ENCODE measurements around the gene CCDC88C.

Gene CCDC88C

DNA sequence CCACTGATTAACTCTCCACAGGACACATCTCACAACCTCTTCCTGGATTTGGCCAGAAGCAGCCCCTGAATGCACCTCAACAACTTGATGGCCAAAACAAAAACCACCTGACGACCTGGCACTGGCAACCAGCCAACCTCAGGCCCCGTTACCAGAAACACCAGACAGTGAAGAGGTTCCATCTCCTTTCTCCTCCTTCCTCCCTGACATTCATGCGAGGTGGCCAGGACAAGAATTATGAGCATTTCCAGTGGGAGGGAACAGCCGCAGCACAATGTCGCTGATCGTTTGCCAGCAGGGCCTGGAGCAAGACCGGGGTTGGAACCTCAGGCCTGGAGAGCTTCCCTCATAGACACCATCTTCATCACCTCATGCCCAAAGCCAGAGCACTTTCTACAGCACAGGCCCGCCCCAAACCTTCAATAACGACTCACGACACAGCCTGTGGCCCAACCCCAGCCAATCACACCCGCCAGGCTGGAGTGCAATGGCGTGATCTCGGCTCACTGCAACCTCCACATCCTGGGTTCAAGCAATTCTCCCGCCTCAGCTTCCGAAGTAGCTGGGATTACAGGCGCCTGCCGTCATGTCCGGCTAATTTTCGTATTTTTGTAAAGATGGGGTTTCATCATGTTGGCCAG, 48.7 kb downstream of the CCDC88C start:
- Histone ChIP-seq H4K20me1 (ENCODE audit: insufficient read depth, low read length) (peaks cover 91% of the 10 kb centered on the region), H2AFZ (ENCODE audit: low read depth, low read length) (no peak overlapping the region), H3K4me2 (ENCODE audit: insufficient read depth, low read length) (no peak overlapping the region), H3K9me3 (ENCODE audit: insufficient read depth, low read length, severe bottlenecking) (no peaks in the 10 kb centered on the region), H3K4me1 (ENCODE audit: insufficient read depth, low read length) (peaks cover 52% of the 10 kb centered on the region), H3K79me2 (ENCODE audit: insufficient read depth, low read length) (peaks cover 97% of the 10 kb centered on the region), H3K27ac (ENCODE audit: low read length) (peak overlapping the region; percentile 28; the same call in 1 of the 2 replicates), H3K36me3 (ENCODE audit: insufficient read depth, low read length) (peaks cover 2% of the 10 kb centered on the region; the same call in 1 of the 2 replicates), H3K27me3 (ENCODE audit: insufficient read depth, low read length, poor library complexity) (no peaks in the 10 kb centered on the region), H3K9ac (ENCODE audit: low read depth, low read length) (no peak overlapping the region), H3K4me3 (ENCODE audit: low read depth in 1 of 2, low read length in 2 of 2) (no peak overlapping the region)
- ATAC-seq (ENCODE audit: insufficient read depth, low read depth) (no peak), DNase-seq (no peak)
- TF ChIP-seq, protein P1, sequence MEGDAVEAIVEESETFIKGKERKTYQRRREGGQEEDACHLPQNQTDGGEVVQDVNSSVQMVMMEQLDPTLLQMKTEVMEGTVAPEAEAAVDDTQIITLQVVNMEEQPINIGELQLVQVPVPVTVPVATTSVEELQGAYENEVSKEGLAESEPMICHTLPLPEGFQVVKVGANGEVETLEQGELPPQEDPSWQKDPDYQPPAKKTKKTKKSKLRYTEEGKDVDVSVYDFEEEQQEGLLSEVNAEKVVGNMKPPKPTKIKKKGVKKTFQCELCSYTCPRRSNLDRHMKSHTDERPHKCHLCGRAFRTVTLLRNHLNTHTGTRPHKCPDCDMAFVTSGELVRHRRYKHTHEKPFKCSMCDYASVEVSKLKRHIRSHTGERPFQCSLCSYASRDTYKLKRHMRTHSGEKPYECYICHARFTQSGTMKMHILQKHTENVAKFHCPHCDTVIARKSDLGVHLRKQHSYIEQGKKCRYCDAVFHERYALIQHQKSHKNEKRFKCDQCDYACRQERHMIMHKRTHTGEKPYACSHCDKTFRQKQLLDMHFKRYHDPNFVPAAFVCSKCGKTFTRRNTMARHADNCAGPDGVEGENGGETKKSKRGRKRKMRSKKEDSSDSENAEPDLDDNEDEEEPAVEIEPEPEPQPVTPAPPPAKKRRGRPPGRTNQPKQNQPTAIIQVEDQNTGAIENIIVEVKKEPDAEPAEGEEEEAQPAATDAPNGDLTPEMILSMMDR (IDR thresholded peaks at IDR 0.05; ENCODE audit: borderline replicate concordance, extremely low read depth, low read length, poor library complexity, severe bottlenecking) = no peak
- TF ChIP-seq EZH2 (IDR thresholded peaks at IDR 0.05; ENCODE audit: borderline replicate concordance, low read depth, low read length, severe bottlenecking) = no peak

DNA sequence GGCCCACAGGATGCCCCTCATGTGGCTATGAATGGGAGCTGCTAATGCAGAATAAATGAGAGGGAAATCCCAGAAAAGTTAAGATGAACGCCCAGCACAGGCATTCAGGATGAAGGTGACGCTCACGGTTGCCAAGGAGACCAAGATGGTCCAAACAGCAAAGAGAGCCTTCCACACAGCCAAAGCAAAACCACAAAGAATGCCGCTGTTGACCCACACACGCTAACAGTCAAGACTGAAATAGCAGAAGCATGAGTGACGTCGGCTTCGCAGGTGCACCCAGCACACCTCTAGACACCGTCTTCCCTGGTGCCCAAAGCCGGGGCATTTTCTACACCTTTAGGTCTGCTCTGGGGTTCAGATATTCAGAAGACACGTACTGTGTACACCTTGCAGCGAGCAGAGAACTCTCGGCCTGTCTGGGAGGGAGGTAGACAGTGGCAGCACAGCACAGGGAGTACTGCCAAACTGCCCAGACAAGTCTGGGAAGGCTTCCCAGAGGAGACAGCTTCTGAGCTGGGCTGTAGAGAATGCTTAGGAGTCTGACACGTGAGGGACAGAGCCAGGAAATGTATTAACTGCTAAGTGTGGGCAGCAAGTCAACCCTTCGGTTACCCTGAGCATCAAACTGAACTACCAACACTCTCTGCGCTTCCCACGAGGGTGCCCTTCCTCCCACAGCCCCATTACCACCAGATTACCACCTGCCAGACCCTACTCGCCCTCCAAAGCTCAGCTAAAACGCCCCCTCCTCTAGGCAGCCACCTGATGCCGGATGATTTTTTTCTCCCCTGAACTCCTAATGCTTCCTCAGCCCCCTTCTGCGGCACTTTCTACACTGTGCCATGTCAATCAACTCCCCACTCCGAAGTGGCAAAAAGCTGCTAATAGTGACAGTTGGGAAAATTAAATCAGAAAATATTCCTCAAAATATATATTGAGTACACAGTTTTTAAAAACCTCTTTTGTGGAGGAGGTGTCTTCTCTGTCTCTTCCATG, 50.1 kb downstream of the CCDC88C start:
- ATAC-seq (ENCODE audit: insufficient read depth, low read depth) (peak; percentile 47), DNase-seq (peak; percentile 29)
- Histone ChIP-seq H3K9ac (ENCODE audit: low read depth, low read length) (no peak overlapping the region), H3K4me2 (ENCODE audit: insufficient read depth, low read length) (no peak overlapping the region), H3K4me3 (ENCODE audit: low read depth in 1 of 2, low read length in 2 of 2) (no peak overlapping the region), H3K36me3 (ENCODE audit: insufficient read depth, low read length) (no peaks in the 10 kb centered on the region; the same call in 1 of the 2 replicates), H3K27ac (ENCODE audit: low read length) (peak overlapping the region; percentile 30), H3K9me3 (ENCODE audit: insufficient read depth, low read length, severe bottlenecking) (no peaks in the 10 kb centered on the region), H3K4me1 (ENCODE audit: insufficient read depth, low read length) (peaks cover 38% of the 10 kb centered on the region), H2AFZ (ENCODE audit: low read depth, low read length) (no peak overlapping the region), H3K27me3 (ENCODE audit: insufficient read depth, low read length, poor library complexity) (no peaks in the 10 kb centered on the region), H4K20me1 (ENCODE audit: insufficient read depth, low read length) (peaks cover 82% of the 10 kb centered on the region), H3K79me2 (ENCODE audit: insufficient read depth, low read length) (peaks cover 98% of the 10 kb centered on the region)
- TF ChIP-seq EZH2 (IDR thresholded peaks at IDR 0.05; ENCODE audit: borderline replicate concordance, low read depth, low read length, severe bottlenecking) = no peak
- TF ChIP-seq, protein P1 (IDR thresholded peaks at IDR 0.05; ENCODE audit: borderline replicate concordance, extremely low read depth, low read length, poor library complexity, severe bottlenecking) = no peak

DNA sequence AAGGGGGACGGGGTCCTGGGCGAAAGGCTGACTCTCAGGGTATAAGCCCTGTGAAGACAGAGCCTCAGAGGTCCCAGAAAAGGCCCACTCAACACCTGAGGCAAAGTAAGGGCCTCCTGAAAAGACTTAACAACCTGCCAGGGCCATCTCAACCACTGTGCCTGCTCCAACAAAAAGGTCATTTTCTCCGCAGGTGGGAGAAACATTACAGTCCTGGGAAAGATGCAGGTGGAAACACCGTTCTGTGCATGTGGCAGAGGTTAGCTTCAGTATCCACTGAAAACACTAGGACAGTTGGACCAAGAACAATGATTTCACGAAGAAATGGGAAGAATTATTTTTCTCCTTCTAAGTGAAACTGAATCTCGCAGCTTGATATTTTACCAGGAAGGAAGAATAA, 50.9 kb downstream of the CCDC88C start:
- Histone ChIP-seq H3K4me1 (ENCODE audit: insufficient read depth, low read length) (peaks cover 31% of the 10 kb centered on the region), H3K4me2 (ENCODE audit: insufficient read depth, low read length) (no peak overlapping the region), H3K27ac (ENCODE audit: low read length) (no peak overlapping the region), H3K36me3 (ENCODE audit: insufficient read depth, low read length) (no peaks in the 10 kb centered on the region; the same call in 1 of the 2 replicates), H3K4me3 (ENCODE audit: low read depth in 1 of 2, low read length in 2 of 2) (no peak overlapping the region), H3K27me3 (ENCODE audit: insufficient read depth, low read length, poor library complexity) (no peaks in the 10 kb centered on the region), H3K9ac (ENCODE audit: low read depth, low read length) (no peak overlapping the region), H2AFZ (ENCODE audit: low read depth, low read length) (no peak overlapping the region), H3K9me3 (ENCODE audit: insufficient read depth, low read length, severe bottlenecking) (no peaks in the 10 kb centered on the region), H4K20me1 (ENCODE audit: insufficient read depth, low read length) (peaks cover 81% of the 10 kb centered on the region), H3K79me2 (ENCODE audit: insufficient read depth, low read length) (peaks cover 98% of the 10 kb centered on the region)
- no peak for ATAC-seq (ENCODE audit: insufficient read depth, low read depth)
- TF ChIP-seq EZH2 (IDR thresholded peaks at IDR 0.05; ENCODE audit: borderline replicate concordance, low read depth, low read length, severe bottlenecking) = no peak
- TF ChIP-seq, protein P1 (IDR thresholded peaks at IDR 0.05; ENCODE audit: borderline replicate concordance, extremely low read depth, low read length, poor library complexity, severe bottlenecking) = no peak
- no peak for DNase-seq

All from DND-41 (cell line).